HG03575 (cell line): ENCODE data around the gene MTG1.
"Not testable (repeated sequence)": the region's sequence is repeated elsewhere in the genome, so short reads cannot be mapped to it uniquely, and the experiment has no call there.

ENCODE experiments used
- ATAC-seq: cut with Tn5 transposase; IDR thresholded peaks from one replicate; pipeline ENCODE4 v1.9.1; 2021; ENCODE audit not compliant: unreplicated experiment, insufficient number of reproducible peaks, low FRiP score; ENCODE audit errors: extremely low read depth

MTG1 gene

GRCh38 chr10:133440633-133441285 is 46.8 kb downstream of the MTG1 start:
- no peak for ATAC-seq

GRCh38 chr10:133441356-133441755 is 47.4 kb downstream of the MTG1 start:
- not testable (repeated sequence) for ATAC-seq

- ATAC-seq, result no peak
Measured at GRCh38 chr10:133441780-133442179, 47.8 kb downstream of the MTG1 start.

GRCh38 chr10:133442191-133442966 is 48.4 kb downstream of the MTG1 start:
- ATAC-seq, result no peak

- ATAC-seq, result no peak
Measured at GRCh38 chr10:133442967-133443924, 49.3 kb downstream of the MTG1 start.

GRCh38 chr10:133444342-133445267 is 50.6 kb downstream of the MTG1 start:
- ATAC-seq, result no peak

- no peak for ATAC-seq
Measured at GRCh38 chr10:133445268-133445732, 51.3 kb downstream of the MTG1 start.

GRCh38 chr10:133445751-133446708 is 52.1 kb downstream of the MTG1 start:
- no peak for ATAC-seq

- ATAC-seq, result no peak
Measured at GRCh38 chr10:133446979-133447378, 53.0 kb downstream of the MTG1 start.

GRCh38 chr10:133448120-133448519 is 54.2 kb downstream of the MTG1 start:
- no peak for ATAC-seq

GRCh38 chr10:133451346-133451745 is 57.4 kb downstream of the MTG1 start:
- no peak for ATAC-seq

- no peak for ATAC-seq
Measured at GRCh38 chr10:133452453-133452852, 58.5 kb downstream of the MTG1 start.

GRCh38 chr10:133453516-133454203 is 59.7 kb downstream of the MTG1 start, which contains the start of gene SCART1:
Gene SCART1 (plus strand): TSS chr10:133453945. CDS start chr10:133453998, 53 bp downstream.
- no peak for ATAC-seq

GRCh38 chr10:133454204-133454893 is 60.4 kb downstream of the MTG1 start:
- ATAC-seq, result no peak

GRCh38 chr10:133455196-133455595 is 61.2 kb downstream of the MTG1 start:
- ATAC-seq, result no peak

- no peak for ATAC-seq
Measured at GRCh38 chr10:133455611-133456031, 61.7 kb downstream of the MTG1 start.
